Gastroesophageal sphincter (tissue), 3 donors: Measurements from ENCODE around the gene FHOD3.

Experiments
- CTCF ChIP-seq, 4 experiments: fragments of 200-600 bp in 2 of 4; fragments of 450-650 bp in 2 of 4; sonication (generic) in 1 of 4; IDR thresholded peaks; one replicate each; pipeline ENCODE4 v1.5.1; 2017 to 2019; ENCODE audit warnings: antibody characterized with exemption in 4 of 4, mild to moderate bottlenecking in 2 of 4, moderate library complexity in 2 of 4
- POLR2A ChIP-seq, 2 donors: fragments of 450-650 bp; IDR thresholded peaks; one replicate each; pipeline ENCODE4 v1.6.1; 2017; ENCODE audit warnings: antibody characterized with exemption in 2 of 2, mild to moderate bottlenecking in 2 of 2, moderate library complexity in 1 of 2

- TF ChIP-seq CTCF (IDR thresholded peaks at IDR 0.05) (no peak), POLR2A (IDR thresholded peaks at IDR 0.05) (no peak)
Observed at GRCh38 chr18:36709315-36709714, 411.8 kb downstream of the FHOD3 start.
